GM19193 (cell line): ENCODE measurements around the gene DNAH5.

Experiments used
- POLR2A ChIP-seq: IDR thresholded peaks from 4 replicates; pipeline ENCODE4 v1.6.1; 2011; ENCODE audit not compliant: insufficient read depth, insufficient read length; ENCODE audit errors: extremely low read depth

Gene DNAH5, protein sequence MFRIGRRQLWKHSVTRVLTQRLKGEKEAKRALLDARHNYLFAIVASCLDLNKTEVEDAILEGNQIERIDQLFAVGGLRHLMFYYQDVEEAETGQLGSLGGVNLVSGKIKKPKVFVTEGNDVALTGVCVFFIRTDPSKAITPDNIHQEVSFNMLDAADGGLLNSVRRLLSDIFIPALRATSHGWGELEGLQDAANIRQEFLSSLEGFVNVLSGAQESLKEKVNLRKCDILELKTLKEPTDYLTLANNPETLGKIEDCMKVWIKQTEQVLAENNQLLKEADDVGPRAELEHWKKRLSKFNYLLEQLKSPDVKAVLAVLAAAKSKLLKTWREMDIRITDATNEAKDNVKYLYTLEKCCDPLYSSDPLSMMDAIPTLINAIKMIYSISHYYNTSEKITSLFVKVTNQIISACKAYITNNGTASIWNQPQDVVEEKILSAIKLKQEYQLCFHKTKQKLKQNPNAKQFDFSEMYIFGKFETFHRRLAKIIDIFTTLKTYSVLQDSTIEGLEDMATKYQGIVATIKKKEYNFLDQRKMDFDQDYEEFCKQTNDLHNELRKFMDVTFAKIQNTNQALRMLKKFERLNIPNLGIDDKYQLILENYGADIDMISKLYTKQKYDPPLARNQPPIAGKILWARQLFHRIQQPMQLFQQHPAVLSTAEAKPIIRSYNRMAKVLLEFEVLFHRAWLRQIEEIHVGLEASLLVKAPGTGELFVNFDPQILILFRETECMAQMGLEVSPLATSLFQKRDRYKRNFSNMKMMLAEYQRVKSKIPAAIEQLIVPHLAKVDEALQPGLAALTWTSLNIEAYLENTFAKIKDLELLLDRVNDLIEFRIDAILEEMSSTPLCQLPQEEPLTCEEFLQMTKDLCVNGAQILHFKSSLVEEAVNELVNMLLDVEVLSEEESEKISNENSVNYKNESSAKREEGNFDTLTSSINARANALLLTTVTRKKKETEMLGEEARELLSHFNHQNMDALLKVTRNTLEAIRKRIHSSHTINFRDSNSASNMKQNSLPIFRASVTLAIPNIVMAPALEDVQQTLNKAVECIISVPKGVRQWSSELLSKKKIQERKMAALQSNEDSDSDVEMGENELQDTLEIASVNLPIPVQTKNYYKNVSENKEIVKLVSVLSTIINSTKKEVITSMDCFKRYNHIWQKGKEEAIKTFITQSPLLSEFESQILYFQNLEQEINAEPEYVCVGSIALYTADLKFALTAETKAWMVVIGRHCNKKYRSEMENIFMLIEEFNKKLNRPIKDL (N-terminal part only)

DNA sequence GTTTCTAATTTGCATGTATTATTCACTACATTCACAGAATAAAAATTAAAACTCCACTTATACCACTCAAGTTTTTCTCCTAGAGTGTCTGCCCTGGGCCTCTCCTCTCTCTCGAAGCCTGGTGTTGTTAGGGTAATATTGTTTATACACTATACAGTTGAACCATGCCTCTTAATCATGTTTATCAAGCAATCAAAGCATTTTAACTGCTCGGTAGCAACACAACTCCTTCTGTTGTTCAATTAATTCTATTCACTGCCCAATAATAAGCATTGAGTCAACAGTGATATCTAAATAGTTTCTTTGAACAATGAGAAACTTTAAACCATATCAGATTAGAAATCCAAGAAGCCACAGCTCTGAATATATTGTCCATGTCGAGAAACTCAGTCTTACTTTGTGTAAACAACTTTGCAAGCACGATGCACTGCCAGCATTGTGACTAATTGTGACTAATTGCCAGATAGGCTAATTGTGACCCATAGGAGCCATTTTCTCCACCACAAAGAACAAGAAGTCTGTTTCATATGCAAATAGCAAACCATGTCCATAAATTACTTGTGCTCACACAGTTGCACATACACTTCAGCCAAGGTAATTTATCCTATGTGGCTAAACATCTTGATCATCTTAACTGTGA lies at the start of gene DNAH5:
TSS of gene DNAH5 (minus strand) at position 129 of the 640 bp plus-strand sequence. CDS start 250 bp downstream, outside the sequence.
- no peak for TF ChIP-seq POLR2A

DNA sequence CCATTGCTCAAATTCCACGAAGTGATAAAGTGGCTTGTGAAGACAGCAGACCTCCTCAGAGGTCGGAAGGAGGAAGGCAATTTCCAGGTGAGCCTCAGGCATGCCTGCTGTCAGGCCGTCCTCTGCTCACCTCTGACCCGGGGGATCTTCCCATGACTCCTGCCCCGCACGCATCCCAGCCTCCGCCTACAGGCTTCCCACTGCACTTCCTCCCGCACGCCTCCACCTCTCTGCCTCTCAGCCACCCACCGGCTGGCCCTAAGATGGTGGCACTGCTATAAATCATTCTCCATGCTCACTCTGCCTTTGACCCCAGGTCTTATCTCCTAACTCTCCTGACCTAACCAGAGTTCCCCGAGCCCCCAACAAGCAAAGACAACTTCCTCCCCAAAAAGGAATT lies 49.4 kb upstream of the DNAH5 start:
- TF ChIP-seq POLR2A, result no peak

- TF ChIP-seq POLR2A, result no peak
These were observed 48.3 kb upstream of the DNAH5 start for GRCh38 chr5:13992795-13993194.

- TF ChIP-seq POLR2A, result no peak
These were observed 46.9 kb upstream of the DNAH5 start for GRCh38 chr5:13991365-13991764.

GRCh38 chr5:13990896-13991295 lies 46.4 kb upstream of the DNAH5 start:
- TF ChIP-seq POLR2A, result no peak

DNA sequence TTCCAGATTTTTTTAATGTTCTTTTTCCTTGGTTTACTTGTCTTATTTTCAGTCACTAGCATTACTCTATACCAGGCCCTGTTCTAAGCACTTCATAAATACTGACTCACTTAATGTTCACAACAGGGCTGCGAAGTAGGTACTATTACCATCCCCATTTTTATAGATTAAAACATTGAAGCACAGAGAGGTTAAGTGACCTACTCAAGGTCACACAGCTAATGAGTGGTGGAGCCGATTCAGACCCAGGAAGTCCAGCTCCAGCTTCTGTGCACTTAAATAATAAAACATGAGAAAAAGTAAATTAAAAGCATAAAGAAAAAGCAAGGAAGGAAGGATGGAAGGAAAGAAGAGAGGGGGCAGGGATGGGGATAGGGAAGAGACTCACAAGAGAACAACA lies 45.3 kb upstream of the DNAH5 start:
- no peak for TF ChIP-seq POLR2A

- TF ChIP-seq POLR2A, result no peak
These were observed 43.5 kb upstream of the DNAH5 start for GRCh38 chr5:13987843-13988464.

GRCh38 chr5:13985731-13986418 lies 41.4 kb upstream of the DNAH5 start:
- no peak for TF ChIP-seq POLR2A

DNA sequence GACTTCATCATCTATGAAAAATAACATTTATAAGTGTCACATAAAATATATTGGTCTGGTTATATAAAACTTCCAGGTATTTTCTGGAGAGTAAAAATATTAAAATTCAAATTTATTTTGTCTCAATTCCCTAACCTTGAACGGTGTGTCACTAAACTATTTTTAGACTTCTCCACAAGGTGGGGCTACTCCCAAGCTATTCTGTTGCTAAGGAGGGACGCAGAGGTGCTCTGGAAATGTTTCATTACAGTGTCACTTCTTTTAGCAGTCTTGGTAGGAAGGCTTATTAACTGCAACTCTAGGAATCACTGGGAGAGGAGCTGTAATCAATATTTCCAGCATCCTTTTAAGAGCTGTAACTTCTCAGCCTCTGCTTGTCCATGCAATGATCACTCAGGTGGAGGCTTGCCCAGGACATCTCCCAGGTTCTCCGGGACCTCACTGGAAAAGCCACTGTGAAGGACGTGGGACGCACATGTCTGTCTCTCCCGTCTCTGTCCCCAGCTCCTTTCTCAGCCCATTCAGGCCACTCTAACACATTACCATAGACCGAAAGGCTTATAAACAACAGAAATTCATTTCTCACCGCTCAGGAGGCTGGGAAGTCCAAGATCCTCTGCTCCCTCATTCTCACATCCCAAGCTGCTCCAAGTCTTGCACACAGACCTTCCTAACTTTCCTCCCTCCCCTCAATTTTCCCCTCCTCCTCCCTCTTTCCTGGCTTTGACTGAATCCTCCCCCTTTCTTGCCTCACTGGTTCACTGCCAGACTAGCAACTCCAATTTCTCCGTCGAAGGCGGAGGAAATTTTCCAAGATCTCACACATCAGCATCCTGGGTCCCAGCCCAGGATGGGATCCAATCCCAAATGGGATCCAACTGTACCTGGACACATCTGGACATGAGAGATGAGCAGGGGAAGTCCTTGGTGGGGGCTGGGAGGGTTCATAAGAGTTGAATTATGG lies 32.7 kb upstream of the DNAH5 start:
- no peak for TF ChIP-seq POLR2A

DNA sequence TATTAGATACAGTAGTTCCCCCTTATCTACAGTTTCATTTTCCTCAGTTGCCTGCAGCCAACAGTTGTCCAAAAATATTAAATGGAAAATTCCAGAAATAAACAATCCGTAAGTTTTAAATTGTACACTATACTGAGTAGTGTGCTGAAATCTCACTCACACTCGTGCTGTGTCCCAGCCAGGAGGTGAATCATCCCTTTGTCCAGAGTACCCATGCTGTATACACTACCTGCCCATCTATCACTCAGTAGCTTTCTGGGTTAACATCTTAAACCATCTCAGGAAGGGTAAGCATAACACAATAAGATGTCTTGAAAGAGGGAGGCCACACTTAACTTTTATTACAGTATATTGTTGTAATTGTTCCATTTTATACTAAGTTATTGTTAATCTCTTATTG lies 31.7 kb upstream of the DNAH5 start:
- no peak for TF ChIP-seq POLR2A

GRCh38 chr5:13975246-13975645 lies 30.8 kb upstream of the DNAH5 start:
- no peak for TF ChIP-seq POLR2A

DNA sequence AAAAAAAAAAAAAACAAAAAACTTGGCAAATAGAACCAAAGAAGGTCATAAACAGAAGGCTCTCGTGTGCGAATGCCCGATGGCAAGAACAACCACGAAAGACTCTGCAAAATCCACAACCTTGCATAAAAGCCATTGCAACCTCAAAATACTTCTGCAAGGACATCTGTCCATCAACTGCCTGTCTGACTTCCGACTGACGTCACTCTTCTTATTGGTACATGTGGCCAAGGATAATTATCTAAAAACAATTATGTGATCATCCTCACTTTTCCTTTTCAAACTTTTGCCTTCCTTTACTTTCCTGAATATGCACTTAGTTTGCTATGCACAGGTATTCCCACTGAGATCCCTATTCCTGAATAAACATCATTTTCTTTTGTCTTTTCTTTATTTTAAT lies 29.2 kb upstream of the DNAH5 start:
- no peak for TF ChIP-seq POLR2A
